WTC11 (cell line): Measurements from ENCODE around the gene CSNK1A1.

Experiments
- CREB1 ChIP-seq: sonication (generic); formaldehyde crosslinking; IDR thresholded peaks from 2 replicates; pipeline ENCODE4 v1.8.0; 2023; ENCODE audit warnings: mild to moderate bottlenecking, missing genetic modification reagents
- E2F1 ChIP-seq: sonication (generic); formaldehyde crosslinking; IDR thresholded peaks from 2 replicates; pipeline ENCODE4 v1.8.0; 2022; ENCODE audit warnings: mild to moderate bottlenecking, missing genetic modification reagents
- FOXP4 ChIP-seq: sonication (generic); formaldehyde crosslinking; IDR thresholded peaks from 2 replicates; pipeline ENCODE4 v1.8.0; 2022; ENCODE audit warnings: mild to moderate bottlenecking, missing genetic modification reagents
- NFE2L1 ChIP-seq: sonication (generic); formaldehyde crosslinking; IDR thresholded peaks from 2 replicates; pipeline ENCODE4 v1.8.1; 2023; ENCODE audit warnings: missing genetic modification reagents
- NR2C2 ChIP-seq: sonication (generic); formaldehyde crosslinking; IDR thresholded peaks from 2 replicates; pipeline ENCODE4 v1.8.0; 2022; ENCODE audit warnings: mild to moderate bottlenecking, missing genetic modification reagents
- ZBTB21 ChIP-seq: sonication (generic); formaldehyde crosslinking; IDR thresholded peaks from 2 replicates; pipeline ENCODE4 v1.8.1; 2023; ENCODE audit warnings: mild to moderate bottlenecking, missing genetic modification reagents, borderline replicate concordance
- ZNF423 ChIP-seq: fragments of 250-450 bp; sonication (Bioruptor Pico); IDR thresholded peaks from 2 replicates; pipeline ENCODE4 v2.1.2; 2022; ENCODE audit warnings: mild to moderate bottlenecking, moderate library complexity
- TF ChIP-seq, protein P1 (sequence below): sonication (generic); formaldehyde crosslinking; IDR thresholded peaks from 2 replicates; pipeline ENCODE4 v1.8.1; 2023; ENCODE audit warnings: mild to moderate bottlenecking, moderate library complexity, missing genetic modification reagents
- TF ChIP-seq, protein P2 (sequence below): fragments of 200-600 bp; IDR thresholded peaks from 2 replicates; pipeline ENCODE4 v1.8.0; 2022; ENCODE audit warnings: antibody characterized with exemption

GRCh38 chr5:149473441-149473840, 77.8 kb downstream of the CSNK1A1 start:
- no peak for TF ChIP-seq FOXP4 (CRISPR knock-in tag)
- TF ChIP-seq ZBTB21 (CRISPR knock-in tag), result no peak
- TF ChIP-seq, protein P1, sequence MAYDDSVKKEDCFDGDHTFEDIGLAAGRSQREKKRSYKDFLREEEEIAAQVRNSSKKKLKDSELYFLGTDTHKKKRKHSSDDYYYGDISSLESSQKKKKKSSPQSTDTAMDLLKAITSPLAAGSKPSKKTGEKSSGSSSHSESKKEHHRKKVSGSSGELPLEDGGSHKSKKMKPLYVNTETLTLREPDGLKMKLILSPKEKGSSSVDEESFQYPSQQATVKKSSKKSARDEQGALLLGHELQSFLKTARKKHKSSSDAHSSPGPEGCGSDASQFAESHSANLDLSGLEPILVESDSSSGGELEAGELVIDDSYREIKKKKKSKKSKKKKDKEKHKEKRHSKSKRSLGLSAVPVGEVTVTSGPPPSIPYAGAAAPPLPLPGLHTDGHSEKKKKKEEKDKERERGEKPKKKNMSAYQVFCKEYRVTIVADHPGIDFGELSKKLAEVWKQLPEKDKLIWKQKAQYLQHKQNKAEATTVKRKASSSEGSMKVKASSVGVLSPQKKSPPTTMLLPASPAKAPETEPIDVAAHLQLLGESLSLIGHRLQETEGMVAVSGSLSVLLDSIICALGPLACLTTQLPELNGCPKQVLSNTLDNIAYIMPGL (CRISPR knock-in tag), result no peak
- TF ChIP-seq NR2C2 (CRISPR knock-in tag), result no peak
- TF ChIP-seq, protein P2, sequence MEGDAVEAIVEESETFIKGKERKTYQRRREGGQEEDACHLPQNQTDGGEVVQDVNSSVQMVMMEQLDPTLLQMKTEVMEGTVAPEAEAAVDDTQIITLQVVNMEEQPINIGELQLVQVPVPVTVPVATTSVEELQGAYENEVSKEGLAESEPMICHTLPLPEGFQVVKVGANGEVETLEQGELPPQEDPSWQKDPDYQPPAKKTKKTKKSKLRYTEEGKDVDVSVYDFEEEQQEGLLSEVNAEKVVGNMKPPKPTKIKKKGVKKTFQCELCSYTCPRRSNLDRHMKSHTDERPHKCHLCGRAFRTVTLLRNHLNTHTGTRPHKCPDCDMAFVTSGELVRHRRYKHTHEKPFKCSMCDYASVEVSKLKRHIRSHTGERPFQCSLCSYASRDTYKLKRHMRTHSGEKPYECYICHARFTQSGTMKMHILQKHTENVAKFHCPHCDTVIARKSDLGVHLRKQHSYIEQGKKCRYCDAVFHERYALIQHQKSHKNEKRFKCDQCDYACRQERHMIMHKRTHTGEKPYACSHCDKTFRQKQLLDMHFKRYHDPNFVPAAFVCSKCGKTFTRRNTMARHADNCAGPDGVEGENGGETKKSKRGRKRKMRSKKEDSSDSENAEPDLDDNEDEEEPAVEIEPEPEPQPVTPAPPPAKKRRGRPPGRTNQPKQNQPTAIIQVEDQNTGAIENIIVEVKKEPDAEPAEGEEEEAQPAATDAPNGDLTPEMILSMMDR, result no peak
- no peak for TF ChIP-seq NFE2L1 (CRISPR knock-in tag)
- TF ChIP-seq E2F1 (CRISPR knock-in tag), result no peak
- no peak for TF ChIP-seq ZNF423 (CRISPR knock-in tag)
- TF ChIP-seq CREB1 (CRISPR knock-in tag), result no peak
